ENCODE results near the gene GXYLT1. TPM values are rescaled to one million over a fixed set of nuclear protein-coding genes. Genes with fewer than 3 reads are reported as not detected.

GXYLT1 gene
- total RNA-seq, 6 experiments from 2014 or later, result 9.3 to 13.8 (median 10.8) TPM

DNA sequence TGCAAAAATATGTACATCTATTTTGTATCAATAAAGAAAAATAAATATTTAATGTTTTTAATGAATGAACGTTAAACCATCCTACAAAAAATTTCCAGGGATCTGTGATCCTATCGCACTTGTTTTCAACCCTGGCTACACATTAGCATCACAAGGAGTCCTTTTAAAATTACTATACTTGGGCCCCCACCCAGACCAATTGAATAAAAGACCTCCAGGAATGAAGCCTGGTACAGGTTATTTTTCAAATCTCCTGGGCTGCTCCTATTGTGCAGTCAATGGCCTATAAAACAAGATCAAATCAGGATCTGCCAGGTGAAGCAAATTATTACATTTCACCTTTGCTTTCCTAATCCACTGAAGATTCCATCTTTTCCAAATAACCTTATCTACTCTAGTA lies 33.4 kb upstream of the GXYLT1 start:
- 100% methylated on average over 2 of the region's 2 CpGs for WGBS (ENCODE audit: insufficient coverage, low coverage, low lambda C conversion rate, missing lambda C conversion rate)
- TF ChIP-seq, protein P1, sequence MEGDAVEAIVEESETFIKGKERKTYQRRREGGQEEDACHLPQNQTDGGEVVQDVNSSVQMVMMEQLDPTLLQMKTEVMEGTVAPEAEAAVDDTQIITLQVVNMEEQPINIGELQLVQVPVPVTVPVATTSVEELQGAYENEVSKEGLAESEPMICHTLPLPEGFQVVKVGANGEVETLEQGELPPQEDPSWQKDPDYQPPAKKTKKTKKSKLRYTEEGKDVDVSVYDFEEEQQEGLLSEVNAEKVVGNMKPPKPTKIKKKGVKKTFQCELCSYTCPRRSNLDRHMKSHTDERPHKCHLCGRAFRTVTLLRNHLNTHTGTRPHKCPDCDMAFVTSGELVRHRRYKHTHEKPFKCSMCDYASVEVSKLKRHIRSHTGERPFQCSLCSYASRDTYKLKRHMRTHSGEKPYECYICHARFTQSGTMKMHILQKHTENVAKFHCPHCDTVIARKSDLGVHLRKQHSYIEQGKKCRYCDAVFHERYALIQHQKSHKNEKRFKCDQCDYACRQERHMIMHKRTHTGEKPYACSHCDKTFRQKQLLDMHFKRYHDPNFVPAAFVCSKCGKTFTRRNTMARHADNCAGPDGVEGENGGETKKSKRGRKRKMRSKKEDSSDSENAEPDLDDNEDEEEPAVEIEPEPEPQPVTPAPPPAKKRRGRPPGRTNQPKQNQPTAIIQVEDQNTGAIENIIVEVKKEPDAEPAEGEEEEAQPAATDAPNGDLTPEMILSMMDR (IDR thresholded peaks at IDR 0.05), result no peak
- TF ChIP-seq POLR2A (IDR thresholded peaks at IDR 0.05), result no peak
- peaks cover 0 to 14% (median 1%) of the 10 kb centered on the region in 4 donors for H3K4me1 ChIP-seq
- no peaks in the 10 kb centered on the region for H3K36me3 ChIP-seq
- no peaks in the 10 kb centered on the region for H3K9me3 ChIP-seq
- ATAC-seq (no peak), DNase-seq (no peak)
- no peak overlapping the region for H3K4me3 ChIP-seq
- H3K27ac ChIP-seq, result no peak overlapping the region
- no peaks in the 10 kb centered on the region for H3K27me3 ChIP-seq
- intact Hi-C loops (cut with DNase I), result no loop called here

DNA sequence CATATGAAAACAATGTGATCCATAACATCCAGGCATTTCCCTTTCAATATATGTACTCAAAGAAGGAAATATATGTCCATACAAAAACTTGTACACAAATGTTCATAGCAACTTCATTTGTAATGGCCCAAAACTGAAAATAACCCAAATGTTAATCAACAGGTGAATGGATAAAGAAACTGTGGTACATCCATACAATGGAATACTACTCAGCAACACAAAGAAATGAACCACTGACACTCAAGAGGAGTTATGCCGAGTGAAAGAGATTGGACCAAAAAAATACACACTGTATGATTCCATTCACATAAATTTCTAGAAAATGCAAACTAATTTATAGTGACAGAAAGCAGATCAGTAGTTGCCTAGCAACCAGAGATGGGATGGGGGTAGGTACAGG lies 30.3 kb upstream of the GXYLT1 start:
- DNase-seq (no peak), ATAC-seq (no peak)
- Histone ChIP-seq H3K27me3 (no peaks in the 10 kb centered on the region), H3K36me3 (no peaks in the 10 kb centered on the region), H3K4me3 (no peak overlapping the region), H3K9me3 (no peaks in the 10 kb centered on the region), H3K4me1 (peaks cover 0 to 6% (median 1%) of the 10 kb centered on the region in 4 donors), H3K27ac (no peak overlapping the region)
- 89% methylated on average over 1 of the region's 1 CpG for WGBS (ENCODE audit: insufficient coverage, low coverage, low lambda C conversion rate, missing lambda C conversion rate)
- no peak for TF ChIP-seq POLR2A (IDR thresholded peaks at IDR 0.05)
- TF ChIP-seq, protein P1 (IDR thresholded peaks at IDR 0.05), result no peak
- intact Hi-C loops (cut with DNase I), result no loop called here

DNA sequence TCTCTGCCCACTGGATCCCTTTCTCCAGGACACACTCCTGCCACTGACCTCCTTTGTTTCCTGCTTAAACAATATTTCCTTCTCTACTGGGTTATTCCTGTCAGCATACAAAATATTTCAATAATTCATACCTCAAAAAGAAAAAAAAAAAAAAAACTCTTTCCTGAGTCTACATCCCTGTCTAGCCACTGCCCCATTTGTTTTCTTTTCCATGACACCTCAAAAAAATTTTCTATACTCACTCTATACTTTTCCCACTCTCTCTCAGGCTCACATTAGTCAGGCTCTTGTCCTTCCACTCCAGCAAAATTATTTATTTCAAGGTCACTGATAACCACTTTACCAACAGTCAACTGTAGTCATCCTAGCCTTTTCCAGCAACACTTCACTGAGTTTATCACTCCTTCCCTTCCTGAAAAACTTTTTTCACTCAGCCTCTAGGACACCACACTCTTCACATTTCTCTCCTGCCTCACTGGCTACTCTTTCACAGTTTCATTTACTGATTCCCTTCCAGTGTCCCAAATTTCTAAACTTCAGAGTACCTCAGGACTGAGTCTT lies 29.4 kb upstream of the GXYLT1 start:
- no peak overlapping the region for H3K4me3 ChIP-seq
- ATAC-seq (no peak), DNase-seq (no peak)
- H3K27me3 ChIP-seq, result no peaks in the 10 kb centered on the region
- no peaks in the 10 kb centered on the region for H3K36me3 ChIP-seq
- intact Hi-C loops (cut with DNase I), result no loop called here
- no peak for TF ChIP-seq POLR2A (IDR thresholded peaks at IDR 0.05)
- TF ChIP-seq, protein P1 (IDR thresholded peaks at IDR 0.05), result no peak
- H3K27ac ChIP-seq, result no peak overlapping the region
- H3K4me1 ChIP-seq, result peaks cover 0 to 6% (median 1%) of the 10 kb centered on the region in 4 donors
- H3K9me3 ChIP-seq, result no peaks in the 10 kb centered on the region

DNA sequence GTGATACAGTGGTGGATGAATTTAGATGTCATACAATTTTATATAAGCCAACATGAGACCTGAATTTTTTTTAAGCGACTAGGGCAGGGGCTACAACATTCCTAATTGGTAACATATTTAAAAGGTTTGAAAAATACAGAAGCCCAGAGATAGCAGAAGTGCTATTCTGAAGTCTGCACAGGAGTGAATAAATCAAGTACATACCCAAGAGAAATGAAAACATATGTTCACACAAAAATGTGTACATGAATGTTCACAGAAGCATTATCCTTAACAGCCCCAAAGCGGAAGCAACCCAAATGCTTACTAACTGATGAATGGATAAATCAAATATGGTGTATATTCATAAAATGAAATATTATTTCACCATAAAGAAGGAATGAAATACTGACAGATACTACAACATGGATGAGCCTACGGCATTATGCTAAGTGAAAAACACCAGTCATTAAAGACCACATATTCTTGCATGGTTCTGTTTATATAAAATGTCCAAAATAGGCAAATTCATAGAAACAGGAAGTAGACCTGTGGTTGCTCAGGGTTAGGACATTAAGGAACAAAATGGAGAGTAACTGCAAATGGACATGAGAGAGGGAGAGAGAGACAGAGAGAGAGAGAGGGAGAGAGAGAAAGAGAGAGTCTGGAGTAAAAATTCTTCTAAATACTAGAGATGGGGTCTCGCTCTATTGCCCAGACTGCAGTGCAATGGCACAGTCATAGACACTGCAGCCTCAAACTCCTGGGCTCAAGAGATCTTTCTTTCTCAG lies 28.0 kb upstream of the GXYLT1 start:
- Histone ChIP-seq H3K36me3 (no peaks in the 10 kb centered on the region), H3K27ac (no peak overlapping the region), H3K27me3 (no peaks in the 10 kb centered on the region), H3K4me1 (peaks cover 0 to 6% (median 1%) of the 10 kb centered on the region in 4 donors), H3K9me3 (no peaks in the 10 kb centered on the region), H3K4me3 (no peak overlapping the region)
- intact Hi-C loops (cut with DNase I), result no loop called here
- no peak for DNase-seq
- ATAC-seq, result peak in 2 of 4 donors; percentile 21 to 36
- TF ChIP-seq, protein P1 (IDR thresholded peaks at IDR 0.05), result no peak
- TF ChIP-seq POLR2A (IDR thresholded peaks at IDR 0.05), result no peak
- 90% methylated on average over 4 of the region's 4 CpGs for WGBS (ENCODE audit: insufficient coverage, low coverage, low lambda C conversion rate, missing lambda C conversion rate)
